ENCODE measurements around the gene EIF4H.
A peak's percentile ranks its signal among the peaks of the same experiment; 100 is the strongest.

DNA sequence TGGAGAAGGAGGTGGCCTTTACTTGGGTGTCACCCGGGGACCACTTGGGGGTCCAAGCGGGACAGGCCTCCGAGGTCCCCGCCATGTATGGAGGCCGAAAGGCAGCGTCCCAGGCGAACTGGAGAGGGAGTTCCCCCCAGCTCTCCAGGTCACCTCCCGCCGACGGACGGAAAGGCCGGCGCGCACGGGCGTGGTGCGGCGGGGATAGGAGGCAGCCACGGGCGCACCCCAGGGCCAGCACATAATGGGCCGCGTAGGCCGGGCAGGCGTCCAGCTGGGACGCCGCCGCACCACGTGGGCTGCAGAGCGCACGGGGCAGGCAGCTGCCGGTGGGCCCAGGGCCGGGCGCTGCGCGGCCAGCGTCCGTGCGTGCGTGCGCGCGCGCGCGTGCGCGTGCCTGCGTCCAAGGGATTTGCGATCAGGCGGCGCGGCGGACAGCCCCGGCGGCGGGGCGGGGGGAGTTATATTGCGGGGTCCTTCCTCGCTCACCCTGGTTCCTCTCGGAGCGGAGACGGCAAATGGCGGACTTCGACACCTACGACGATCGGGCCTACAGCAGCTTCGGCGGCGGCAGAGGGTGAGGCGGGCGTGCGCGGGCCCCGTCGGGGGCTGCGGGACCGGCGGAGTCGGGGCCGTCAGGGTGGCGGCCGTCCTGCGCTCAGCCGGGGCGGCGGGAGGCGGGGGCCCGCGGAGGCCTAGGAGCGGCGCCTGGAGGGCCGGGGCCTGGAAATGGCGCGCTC, at the start of gene EIF4H:
- TF ChIP-seq POLR2A (IDR thresholded peaks at IDR 0.05; ENCODE audit: low read depth, low read length) (peak; percentile 92), POLR2AphosphoS5 (IDR thresholded peaks at IDR 0.05; ENCODE audit: low read depth, low read length) (peak; percentile 89), TAF1 (IDR thresholded peaks at IDR 0.05; ENCODE audit: low read depth, low read length) (peak; percentile 67; the same call in 1 of the 2 replicates), SPI1 (IDR thresholded peaks at IDR 0.05; ENCODE audit: low read depth, low read length) (no peak)
